ENCODE measurements around the gene HOXA3. TPM values are rescaled to one million over a fixed set of nuclear protein-coding genes. Genes with fewer than 3 reads are reported as not detected.

The HOXA3 gene
- total and polyA plus RNA-seq, 4 experiments from 2014 or later, result 0.07 TPM; not detected in 3

DNA sequence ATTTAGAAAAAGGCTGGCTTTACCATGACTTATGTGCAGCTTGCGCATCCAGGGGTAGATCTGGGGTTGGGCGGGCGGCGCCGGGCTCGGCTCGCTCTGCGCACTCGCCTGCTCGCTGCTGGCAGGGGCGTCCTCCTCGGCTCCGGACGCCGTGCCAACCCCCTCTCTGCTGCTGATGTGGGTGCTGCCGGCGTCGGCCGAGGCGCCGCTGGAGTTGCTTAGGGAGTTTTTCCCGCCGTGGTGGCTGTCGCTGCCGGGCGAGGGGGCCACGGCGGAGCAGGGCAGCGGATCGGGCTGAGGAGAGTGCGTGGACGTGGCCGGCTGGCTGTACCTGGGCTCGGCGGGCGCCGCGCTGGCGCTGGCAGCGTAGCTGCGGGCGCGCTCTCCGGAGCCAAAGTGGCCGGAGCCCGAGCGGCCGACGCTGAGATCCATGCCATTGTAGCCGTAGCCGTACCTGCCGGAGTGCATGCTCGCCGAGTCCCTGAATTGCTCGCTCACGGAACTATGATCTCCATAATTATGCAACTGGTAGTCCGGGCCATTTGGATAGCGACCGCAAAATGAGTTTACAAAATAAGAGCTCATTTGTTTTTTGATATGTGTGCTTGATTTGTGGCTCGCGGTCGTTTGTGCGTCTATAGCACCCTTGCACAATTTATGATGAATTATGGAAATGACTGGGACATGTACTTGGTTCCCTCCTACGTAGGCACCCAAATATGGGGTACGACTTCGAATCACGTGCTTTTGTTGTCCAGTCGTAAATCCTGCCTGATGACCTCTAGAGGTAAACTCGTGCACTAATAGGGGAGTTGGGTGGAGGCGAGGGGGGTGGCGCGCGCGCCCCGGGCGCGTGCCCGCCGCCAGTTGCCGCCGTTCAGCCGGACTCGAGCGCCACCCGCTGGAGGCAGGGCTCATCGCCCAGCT lies 9.1 kb downstream of the HOXA3 start, which contains the start of gene HOXA5:
Gene HOXA5 (minus strand): TSS at position 659 of the 927 bp plus-strand sequence. CDS start 74 bp downstream, at position 585.
- H3K4me3 ChIP-seq (ENCODE audit: low read length in 2 of 2), result no peak within 1 kb of the TSS
- no peaks in the 10 kb centered on the region for H3K9me3 ChIP-seq (ENCODE audit: control insufficient read depth in 1 of 2, low read length in 2 of 2)
- intact Hi-C loops (cut with micrococcal nuclease), result no loop called here
- H3K4me1 Mint-ChIP-seq, result peaks cover 0 to 9% (median 7%) of the 10 kb centered on the region in 4 donors
- H3K27ac Mint-ChIP-seq, result no peak within 1 kb of the TSS
- H3K36me3 ChIP-seq (ENCODE audit: insufficient read depth, low read length), result no peaks in the 10 kb centered on the region
- ChIA-PET CTCF (ENCODE audit: partially characterized antibody) (interaction anchor here (0.8 to 1.4 kb wide), 4 partner anchors 19 to 461 kb away, joined by 3 read pairs; no protein-coding TSS in a partner anchor), POLR2A (ENCODE audit: partially characterized antibody) (no interaction called here)
- no peaks in the 10 kb centered on the region for H3K9me3 Mint-ChIP-seq
- no peak within 1 kb of the TSS for H3K27ac ChIP-seq (ENCODE audit: low read depth, low read length)
- H3K4me1 ChIP-seq (ENCODE audit: insufficient read depth, low read length), result no peaks in the 10 kb centered on the region
- H3K27me3 Mint-ChIP-seq, result peaks cover 22 to 36% of the 10 kb centered on the region in 2 donors
- DNase-seq, result no peak
- peak within 1 kb of the TSS in 4 of 8 donors; percentile 13 to 52 (median 16) for H3K4me3 Mint-ChIP-seq
- peaks cover 20% of the 10 kb centered on the region for H3K27me3 ChIP-seq (ENCODE audit: insufficient read depth, low read length)
- H3K36me3 Mint-ChIP-seq, result no peaks in the 10 kb centered on the region

GRCh38 chr7:27142580-27143022 lies 9.8 kb downstream of the HOXA3 start:
- Mint-ChIP-seq H3K4me1 (peaks cover 0 to 5% (median 3%) of the 10 kb centered on the region in 4 donors), H3K4me3 (peak overlapping the region in 2 of 8 donors; percentile 18 to 52), H3K27me3 (peaks cover 22 to 37% of the 10 kb centered on the region in 2 donors), H3K36me3 (no peaks in the 10 kb centered on the region), H3K27ac (no peak overlapping the region), H3K9me3 (no peaks in the 10 kb centered on the region)
- intact Hi-C loops (cut with micrococcal nuclease), result no loop called here
- Histone ChIP-seq H3K27ac (ENCODE audit: low read depth, low read length) (no peak overlapping the region), H3K36me3 (ENCODE audit: insufficient read depth, low read length) (no peaks in the 10 kb centered on the region), H3K9me3 (ENCODE audit: control insufficient read depth in 1 of 2, low read length in 2 of 2) (no peaks in the 10 kb centered on the region), H3K4me3 (ENCODE audit: low read length in 2 of 2) (no peak overlapping the region), H3K27me3 (ENCODE audit: insufficient read depth, low read length) (peaks cover 16% of the 10 kb centered on the region), H3K4me1 (ENCODE audit: insufficient read depth, low read length) (no peaks in the 10 kb centered on the region)
- ChIA-PET CTCF (ENCODE audit: partially characterized antibody) (no interaction called here), POLR2A (ENCODE audit: partially characterized antibody) (no interaction called here)
- DNase-seq, result no peak

DNA sequence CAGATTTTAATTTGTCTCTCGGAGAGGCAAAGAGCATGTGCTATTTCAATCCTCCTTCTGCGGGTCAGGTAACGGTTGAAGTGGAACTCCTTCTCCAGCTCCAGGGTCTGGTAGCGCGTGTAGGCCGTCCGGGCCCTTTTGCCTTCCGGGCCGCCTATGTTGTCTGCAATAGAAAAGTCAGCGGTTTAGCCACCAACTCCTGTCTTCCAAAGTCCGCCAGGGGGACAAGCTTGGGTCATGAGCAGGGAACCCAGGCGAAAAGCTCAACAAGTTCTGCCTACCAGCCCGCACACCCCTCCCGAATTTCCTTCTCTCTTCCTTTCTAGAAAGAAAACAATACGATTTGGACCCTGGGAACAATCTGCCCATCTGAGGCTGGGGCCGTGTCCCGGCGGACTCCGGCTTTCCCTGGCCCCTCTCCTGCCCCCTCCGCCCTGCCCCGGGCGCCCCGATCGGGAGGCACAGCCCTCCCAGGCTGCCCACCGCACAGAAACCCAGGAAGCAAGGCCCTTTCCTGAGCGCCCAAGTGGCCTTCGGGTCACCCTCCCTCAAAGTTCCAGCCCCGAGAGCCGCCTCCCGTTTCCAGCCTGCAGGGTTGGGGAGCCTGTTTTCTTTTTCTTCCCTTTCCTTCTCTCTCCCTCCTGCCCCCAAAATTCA lies 10.3 kb downstream of the HOXA3 start:
- Mint-ChIP-seq H3K9me3 (no peaks in the 10 kb centered on the region), H3K36me3 (no peaks in the 10 kb centered on the region), H3K4me1 (peaks cover 0 to 2% (median under 1%) of the 10 kb centered on the region in 4 donors), H3K27me3 (peaks cover 21 to 37% of the 10 kb centered on the region in 2 donors), H3K27ac (no peak overlapping the region), H3K4me3 (no peak overlapping the region)
- intact Hi-C loops (cut with micrococcal nuclease), result no loop called here
- Histone ChIP-seq H3K27ac (ENCODE audit: low read depth, low read length) (no peak overlapping the region), H3K27me3 (ENCODE audit: insufficient read depth, low read length) (peaks cover 15% of the 10 kb centered on the region), H3K4me1 (ENCODE audit: insufficient read depth, low read length) (no peaks in the 10 kb centered on the region), H3K4me3 (ENCODE audit: low read length in 2 of 2) (no peak overlapping the region), H3K36me3 (ENCODE audit: insufficient read depth, low read length) (no peaks in the 10 kb centered on the region), H3K9me3 (ENCODE audit: control insufficient read depth in 1 of 2, low read length in 2 of 2) (no peaks in the 10 kb centered on the region)
- no peak for DNase-seq
- ChIA-PET CTCF (ENCODE audit: partially characterized antibody) (interaction anchor here (0.9 to 2.8 kb wide), 3 partner anchors 8 to 1245 kb away, joined by 3 to 17 read pairs (median 4); no protein-coding TSS in a partner anchor), POLR2A (ENCODE audit: partially characterized antibody) (no interaction called here)

DNA sequence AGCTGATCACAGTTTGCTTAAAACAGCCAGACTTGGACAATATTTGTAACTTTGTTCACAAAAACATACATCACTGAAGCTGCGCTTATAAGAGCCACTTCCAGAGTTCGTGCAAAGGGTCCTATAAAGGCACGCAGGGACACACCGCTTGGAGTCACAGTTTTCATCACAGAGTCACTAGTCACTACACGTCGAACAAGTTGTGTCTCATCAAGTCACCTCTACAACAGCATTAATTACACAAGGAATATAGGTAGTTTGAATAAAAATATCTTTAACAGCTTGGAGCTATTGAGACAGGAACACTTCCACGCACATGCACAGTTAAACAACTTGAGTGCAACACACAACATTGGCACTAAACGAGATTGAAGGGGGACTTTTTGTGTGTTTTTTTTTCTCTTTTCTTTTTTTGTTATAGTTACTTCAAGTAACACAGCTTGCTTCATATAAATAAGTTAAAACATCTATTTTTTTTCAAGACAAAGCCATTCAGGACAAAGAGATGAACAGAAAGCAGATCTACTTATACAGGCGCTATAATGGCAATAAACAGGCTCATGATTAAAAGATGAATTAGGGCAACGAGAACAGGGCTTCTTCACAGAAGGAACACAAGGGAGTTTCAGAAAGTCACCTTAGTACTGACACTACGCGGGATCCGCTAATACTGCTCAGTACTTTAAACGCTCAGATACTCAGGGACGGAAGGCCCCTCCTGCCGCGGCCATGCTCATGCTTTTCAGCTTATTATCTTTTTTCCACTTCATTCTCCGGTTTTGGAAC lies 11.1 kb downstream of the HOXA3 start:
- Mint-ChIP-seq H3K4me1 (no peaks in the 10 kb centered on the region), H3K9me3 (no peaks in the 10 kb centered on the region), H3K4me3 (no peak overlapping the region), H3K36me3 (no peaks in the 10 kb centered on the region), H3K27me3 (peaks cover 17 to 35% of the 10 kb centered on the region in 2 donors), H3K27ac (no peak overlapping the region)
- ChIA-PET CTCF (ENCODE audit: partially characterized antibody) (interaction anchor here (0.6 to 2.8 kb wide), 5 partner anchors 9 to 1245 kb away, joined by 3 to 17 read pairs (median 3); no protein-coding TSS in a partner anchor), POLR2A (ENCODE audit: partially characterized antibody) (no interaction called here)
- no peaks in the 10 kb centered on the region for H3K36me3 ChIP-seq (ENCODE audit: insufficient read depth, low read length)
- H3K4me3 ChIP-seq (ENCODE audit: low read length in 2 of 2), result no peak overlapping the region
- peaks cover 14% of the 10 kb centered on the region for H3K27me3 ChIP-seq (ENCODE audit: insufficient read depth, low read length)
- H3K27ac ChIP-seq (ENCODE audit: low read depth, low read length), result no peak overlapping the region
- intact Hi-C loops (cut with micrococcal nuclease), result no loop called here
- H3K9me3 ChIP-seq (ENCODE audit: control insufficient read depth in 1 of 2, low read length in 2 of 2), result no peaks in the 10 kb centered on the region
- no peak for DNase-seq
- no peaks in the 10 kb centered on the region for H3K4me1 ChIP-seq (ENCODE audit: insufficient read depth, low read length)

GRCh38 chr7:27140126-27140857 lies 12.1 kb downstream of the HOXA3 start:
- DNase-seq, result no peak
- ChIA-PET CTCF (ENCODE audit: partially characterized antibody) (interaction anchor here (0.6 to 2.8 kb wide), 3 partner anchors 10 to 42 kb away, joined by 3 to 17 read pairs (median 4); no protein-coding TSS in a partner anchor), POLR2A (ENCODE audit: partially characterized antibody) (no interaction called here)
- H3K27ac Mint-ChIP-seq, result no peak overlapping the region
- peaks cover 9% of the 10 kb centered on the region for H3K27me3 ChIP-seq (ENCODE audit: insufficient read depth, low read length)
- no peak overlapping the region for H3K4me3 ChIP-seq (ENCODE audit: low read length in 2 of 2)
- H3K27me3 Mint-ChIP-seq, result peaks cover 23 to 38% of the 10 kb centered on the region in 2 donors
- H3K9me3 Mint-ChIP-seq, result no peaks in the 10 kb centered on the region
- H3K36me3 ChIP-seq (ENCODE audit: insufficient read depth, low read length), result no peaks in the 10 kb centered on the region
- H3K27ac ChIP-seq (ENCODE audit: low read depth, low read length), result no peak overlapping the region
- H3K9me3 ChIP-seq (ENCODE audit: control insufficient read depth in 1 of 2, low read length in 2 of 2), result no peaks in the 10 kb centered on the region
- H3K4me1 Mint-ChIP-seq, result no peaks in the 10 kb centered on the region
- H3K4me1 ChIP-seq (ENCODE audit: insufficient read depth, low read length), result no peaks in the 10 kb centered on the region
- no peak overlapping the region for H3K4me3 Mint-ChIP-seq
- no peaks in the 10 kb centered on the region for H3K36me3 Mint-ChIP-seq
- intact Hi-C loops (cut with micrococcal nuclease), result no loop called here

GRCh38 chr7:27139334-27140125 lies 12.9 kb downstream of the HOXA3 start:
- Histone ChIP-seq H3K4me1 (ENCODE audit: insufficient read depth, low read length) (no peaks in the 10 kb centered on the region), H3K27ac (ENCODE audit: low read depth, low read length) (no peak overlapping the region), H3K27me3 (ENCODE audit: insufficient read depth, low read length) (peaks cover 9% of the 10 kb centered on the region), H3K4me3 (ENCODE audit: low read length in 2 of 2) (no peak overlapping the region), H3K9me3 (ENCODE audit: control insufficient read depth in 1 of 2, low read length in 2 of 2) (no peaks in the 10 kb centered on the region), H3K36me3 (ENCODE audit: insufficient read depth, low read length) (no peaks in the 10 kb centered on the region)
- ChIA-PET CTCF (ENCODE audit: partially characterized antibody) (interaction anchor here (2.8 kb wide), 1 partner anchor 11 kb away, joined by 17 read pairs; no protein-coding TSS in a partner anchor), POLR2A (ENCODE audit: partially characterized antibody) (no interaction called here)
- peak in 1 of 5 donors; percentile 36 for DNase-seq
- peaks cover 30 to 36% of the 10 kb centered on the region in 2 donors for H3K27me3 Mint-ChIP-seq
- no peaks in the 10 kb centered on the region for H3K9me3 Mint-ChIP-seq
- intact Hi-C loops (cut with micrococcal nuclease), result no loop called here
- H3K4me1 Mint-ChIP-seq, result no peaks in the 10 kb centered on the region
- H3K4me3 Mint-ChIP-seq, result no peak overlapping the region
- H3K27ac Mint-ChIP-seq, result no peak overlapping the region
- H3K36me3 Mint-ChIP-seq, result no peaks in the 10 kb centered on the region
